Prostate gland (tissue), 2 donors: Measurements from ENCODE around the gene CUL2.

ENCODE experiments used
- CTCF ChIP-seq, 4 experiments: fragments of 200-600 bp in 2 of 4; fragments of 450-650 bp in 2 of 4; sonication (generic) in 2 of 4; IDR thresholded peaks; 1 replicate in 3 of 4; 2 replicates in 1 of 4; pipeline ENCODE4 v1.5.1; 2016 to 2019; ENCODE audit warnings: antibody characterized with exemption in 4 of 4, mild to moderate bottlenecking in 2 of 4, moderate library complexity in 2 of 4
- POLR2A ChIP-seq: fragments of 450-650 bp; IDR thresholded peaks from one replicate; pipeline ENCODE4 v1.6.1; 2016; ENCODE audit warnings: antibody characterized with exemption, mild to moderate bottlenecking
- POLR2AphosphoS5 ChIP-seq: sonication (generic); formaldehyde crosslinking; IDR thresholded peaks from one replicate; pipeline ENCODE4 v1.6.1; 2017; ENCODE audit warnings: antibody characterized with exemption

GRCh38 chr10:35011771-35012191, 78.4 kb downstream of the CUL2 start:
- TF ChIP-seq POLR2A = no peak
- TF ChIP-seq CTCF (IDR thresholded peaks at IDR 0.05) = no peak
- TF ChIP-seq POLR2AphosphoS5 = no peak
